ENCODE data around the gene SLC6A2.

SLC6A2 gene

DNA sequence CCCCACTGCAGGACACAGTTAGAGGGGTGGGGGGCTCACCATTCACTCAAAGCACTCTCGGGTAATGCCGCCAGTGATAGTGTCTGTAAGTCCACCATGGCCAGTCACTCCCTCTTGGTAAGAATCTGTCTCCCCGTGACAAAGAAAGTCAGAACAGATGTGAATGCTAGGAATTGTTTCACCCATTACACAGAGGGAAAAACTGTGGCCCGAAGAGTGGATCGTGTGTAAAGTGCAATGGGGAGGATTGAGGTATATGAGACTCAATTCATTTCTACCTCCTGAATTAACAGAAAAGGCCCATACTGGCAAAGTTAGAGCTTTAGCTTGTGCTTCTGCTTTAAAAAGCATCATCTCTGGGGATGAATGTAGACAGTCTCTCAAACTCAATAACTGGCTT, 17.5 kb upstream of the SLC6A2 start:
- H3K4me3 ChIP-seq (ENCODE audit: low read depth, low read length): no peak overlapping the region
- TF ChIP-seq, protein P1, sequence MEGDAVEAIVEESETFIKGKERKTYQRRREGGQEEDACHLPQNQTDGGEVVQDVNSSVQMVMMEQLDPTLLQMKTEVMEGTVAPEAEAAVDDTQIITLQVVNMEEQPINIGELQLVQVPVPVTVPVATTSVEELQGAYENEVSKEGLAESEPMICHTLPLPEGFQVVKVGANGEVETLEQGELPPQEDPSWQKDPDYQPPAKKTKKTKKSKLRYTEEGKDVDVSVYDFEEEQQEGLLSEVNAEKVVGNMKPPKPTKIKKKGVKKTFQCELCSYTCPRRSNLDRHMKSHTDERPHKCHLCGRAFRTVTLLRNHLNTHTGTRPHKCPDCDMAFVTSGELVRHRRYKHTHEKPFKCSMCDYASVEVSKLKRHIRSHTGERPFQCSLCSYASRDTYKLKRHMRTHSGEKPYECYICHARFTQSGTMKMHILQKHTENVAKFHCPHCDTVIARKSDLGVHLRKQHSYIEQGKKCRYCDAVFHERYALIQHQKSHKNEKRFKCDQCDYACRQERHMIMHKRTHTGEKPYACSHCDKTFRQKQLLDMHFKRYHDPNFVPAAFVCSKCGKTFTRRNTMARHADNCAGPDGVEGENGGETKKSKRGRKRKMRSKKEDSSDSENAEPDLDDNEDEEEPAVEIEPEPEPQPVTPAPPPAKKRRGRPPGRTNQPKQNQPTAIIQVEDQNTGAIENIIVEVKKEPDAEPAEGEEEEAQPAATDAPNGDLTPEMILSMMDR (IDR thresholded peaks at IDR 0.05; ENCODE audit: low read depth, low read length, missing control alignments): no peak
- DNase-seq (ENCODE audit: low read depth): no peak

DNA sequence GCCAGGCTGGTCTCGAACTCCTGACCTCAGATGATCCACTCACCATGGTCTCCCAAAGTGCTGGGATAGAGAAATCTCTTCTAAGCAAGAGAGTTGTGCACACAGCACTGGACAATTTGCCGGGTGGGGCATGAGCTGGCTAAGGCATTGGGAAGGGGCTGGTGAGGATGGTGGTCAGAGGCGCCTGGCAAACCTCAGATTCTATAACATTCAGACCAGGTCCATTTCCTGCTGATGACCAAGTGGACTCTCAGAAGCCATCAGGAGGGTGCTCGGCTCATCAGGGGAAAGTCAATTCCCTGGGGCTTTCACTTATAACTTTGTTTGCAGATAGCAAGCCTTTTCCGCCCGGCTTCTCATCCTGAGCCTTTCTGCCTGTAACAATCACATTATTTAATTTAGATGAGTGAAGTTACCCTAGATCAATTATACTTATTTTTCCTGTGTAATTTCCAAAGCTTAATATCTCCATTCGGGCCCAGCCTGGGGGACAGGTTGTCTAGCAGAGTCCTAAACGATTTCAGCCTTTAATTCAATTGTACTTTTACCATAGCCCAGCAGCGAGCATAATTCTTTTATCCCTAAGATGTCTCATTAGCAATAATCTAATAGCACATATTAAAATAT, 15.0 kb upstream of the SLC6A2 start:
- no peak overlapping the region for H3K4me3 ChIP-seq (ENCODE audit: low read depth, low read length)
- DNase-seq (ENCODE audit: low read depth): no peak
- TF ChIP-seq, protein P1 (IDR thresholded peaks at IDR 0.05; ENCODE audit: low read depth, low read length, missing control alignments): no peak

DNA sequence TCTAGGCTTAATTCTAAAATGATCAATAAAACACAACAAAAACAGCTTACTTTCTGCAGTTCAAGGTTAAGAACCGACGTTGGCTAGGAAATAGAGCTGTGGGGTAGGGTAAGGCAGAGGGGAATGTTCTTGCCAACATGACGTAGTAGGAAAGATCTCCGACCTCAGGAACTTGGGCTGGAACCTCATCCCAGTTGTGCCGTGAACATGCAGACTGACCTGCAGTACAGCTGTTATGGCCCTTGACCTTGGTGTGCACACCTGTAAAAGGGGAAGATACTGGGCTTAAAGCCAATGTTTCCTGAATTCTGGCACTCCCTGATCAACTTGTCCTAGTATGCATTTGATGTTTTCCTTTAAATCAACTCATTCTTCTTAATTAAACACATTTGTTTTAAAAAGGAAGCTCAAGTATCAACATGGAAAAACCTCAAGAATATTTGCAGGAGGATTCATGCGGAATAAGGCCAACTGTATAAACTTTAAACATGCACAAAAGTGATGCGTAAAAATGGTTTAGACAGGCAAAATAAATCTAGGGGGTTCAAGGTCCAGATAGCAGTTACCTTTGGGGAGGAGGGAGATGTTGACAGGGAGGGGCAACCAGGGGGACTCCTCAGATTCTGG, 14.2 kb upstream of the SLC6A2 start:
- TF ChIP-seq, protein P1 (IDR thresholded peaks at IDR 0.05; ENCODE audit: low read depth, low read length, missing control alignments): no peak
- no peak overlapping the region for H3K4me3 ChIP-seq (ENCODE audit: low read depth, low read length)
- no peak for DNase-seq (ENCODE audit: low read depth)

DNA sequence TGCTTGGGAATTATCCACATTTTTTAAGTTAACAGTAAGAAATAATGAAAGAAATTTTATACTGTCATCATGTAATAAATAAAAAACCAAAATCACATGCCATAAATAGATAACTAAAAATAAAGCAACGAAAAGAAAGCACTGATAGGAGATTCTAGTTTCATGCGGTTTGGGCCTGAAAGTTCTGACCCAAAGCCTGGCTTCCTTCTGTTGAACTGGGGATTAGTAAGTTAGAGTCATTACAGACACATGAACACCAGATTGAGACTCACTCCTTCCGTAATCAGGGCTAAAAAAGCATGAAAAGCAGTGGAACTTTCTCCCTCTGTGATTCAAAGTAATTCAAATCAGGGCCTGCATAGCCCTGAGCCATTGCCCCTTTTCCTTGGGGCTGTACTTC, 13.2 kb upstream of the SLC6A2 start:
- H3K4me3 ChIP-seq (ENCODE audit: low read depth, low read length): no peak overlapping the region
- no peak for DNase-seq (ENCODE audit: low read depth)
- TF ChIP-seq, protein P1 (IDR thresholded peaks at IDR 0.05; ENCODE audit: low read depth, low read length, missing control alignments): no peak

DNA sequence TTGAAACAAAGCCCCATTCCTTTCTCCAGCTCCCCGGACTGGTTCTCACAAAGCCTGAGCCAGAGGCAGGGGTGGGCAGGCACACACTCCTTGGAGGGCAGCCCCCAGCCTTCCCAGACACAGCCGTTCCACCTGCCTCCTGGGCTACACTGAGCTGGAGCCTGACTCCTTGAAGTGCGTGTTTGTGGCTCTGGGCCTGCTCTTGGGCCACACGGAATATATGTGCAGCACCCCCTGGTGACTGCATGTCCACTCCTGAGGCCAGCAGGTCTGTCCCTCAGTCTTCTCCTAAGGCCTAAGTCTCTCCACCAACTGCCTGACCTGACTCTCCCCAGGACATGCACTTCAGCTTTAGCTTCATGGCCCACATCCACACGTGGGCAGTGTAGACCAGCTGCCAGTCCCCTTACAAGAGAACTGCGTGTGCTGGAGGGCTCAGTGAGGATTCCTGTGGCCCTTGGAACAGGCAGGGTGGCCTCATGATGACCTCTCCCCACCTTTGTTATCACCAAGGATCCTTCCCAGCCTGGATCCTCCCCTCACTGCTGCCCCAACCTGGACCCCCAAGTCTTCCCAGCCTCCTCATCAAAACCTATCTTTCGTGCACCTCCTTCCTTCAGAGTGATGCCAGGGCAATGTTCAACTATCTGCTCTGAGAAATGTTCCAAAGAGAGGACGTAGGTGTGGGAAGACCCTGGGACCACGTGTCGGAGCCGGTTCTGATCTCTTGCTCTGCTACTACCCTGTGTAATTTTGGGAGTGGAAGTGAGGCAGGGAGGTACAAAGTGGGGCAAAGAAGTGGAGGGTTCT, 12.4 kb upstream of the SLC6A2 start:
- TF ChIP-seq, protein P1 (IDR thresholded peaks at IDR 0.05; ENCODE audit: low read depth, low read length, missing control alignments): no peak
- DNase-seq (ENCODE audit: low read depth): no peak
- H3K4me3 ChIP-seq (ENCODE audit: low read depth, low read length): no peak overlapping the region

DNA sequence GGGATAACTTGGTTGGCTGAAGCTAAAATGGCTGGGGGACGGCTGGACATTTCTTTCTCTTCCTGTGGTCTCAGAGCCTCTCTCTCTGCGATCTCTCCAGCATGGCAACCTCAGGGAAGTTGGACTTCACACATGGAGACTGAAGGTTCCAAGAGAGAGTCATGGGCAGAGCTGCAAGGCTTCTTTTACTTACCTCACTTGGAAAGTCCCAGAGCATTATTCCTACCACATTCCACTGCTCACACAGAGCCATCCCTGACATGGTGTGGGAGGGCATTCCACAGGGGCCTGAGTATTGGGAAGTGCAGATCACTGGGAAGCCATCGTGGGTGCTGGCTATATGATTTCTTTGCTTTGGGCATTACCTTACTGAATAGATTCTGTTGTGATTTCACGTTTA, 9.8 kb upstream of the SLC6A2 start:
- TF ChIP-seq, protein P1 (IDR thresholded peaks at IDR 0.05; ENCODE audit: low read depth, low read length, missing control alignments): no peak
- no peak overlapping the region for H3K4me3 ChIP-seq (ENCODE audit: low read depth, low read length)
- DNase-seq (ENCODE audit: low read depth): no peak

All from GM12864 (cell line).